ENCODE measurements around the gene PLAGL1.

DNA sequence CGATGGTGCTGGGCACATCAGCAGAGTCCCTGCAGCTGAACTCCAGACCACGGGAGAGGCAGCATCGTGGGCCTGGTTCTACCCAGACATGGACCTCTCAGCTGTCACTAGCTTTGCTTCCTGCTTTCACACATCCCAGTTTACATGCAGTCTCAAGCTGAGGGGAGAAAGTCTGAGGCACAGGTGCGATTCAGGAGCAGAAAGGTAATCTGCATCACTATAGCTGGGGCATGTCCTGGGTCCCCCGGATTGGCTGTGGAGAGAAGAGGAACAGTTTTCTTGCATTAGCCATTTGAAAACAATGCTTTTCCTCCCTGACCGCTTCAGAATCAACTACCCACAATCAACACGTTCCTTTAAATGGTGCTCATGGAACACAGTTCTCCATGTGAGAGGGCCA lies 59.9 kb downstream of the PLAGL1 start:
- TF ChIP-seq POLR2A (IDR thresholded peaks at IDR 0.05; ENCODE audit: low read depth, low read length) (no peak), POLR2AphosphoS5 (IDR thresholded peaks at IDR 0.05; ENCODE audit: low read depth, low read length) (no peak), TAF1 (IDR thresholded peaks at IDR 0.05; ENCODE audit: borderline replicate concordance, low read depth, low read length) (no peak)
